ENCODE measurements around the gene PALD1.

GRCh38 chr10:70599791-70600190, 121.2 kb downstream of the PALD1 start:
- no peak for TF ChIP-seq TAF1 (IDR thresholded peaks at IDR 0.05; ENCODE audit: borderline replicate concordance, low read depth, low read length)
- no peak for TF ChIP-seq POLR2AphosphoS5 (IDR thresholded peaks at IDR 0.05; ENCODE audit: low read depth, low read length)
- no peak for TF ChIP-seq POLR2A (IDR thresholded peaks at IDR 0.05; ENCODE audit: low read depth, low read length)

All from GM12892 (cell line).